C1 segment of cervical spinal cord (tissue), 14 donors: ENCODE results near the gene INPP5E.

Source experiments
- DNase-seq, 14 donors: peaks; one replicate each; lab custom pipeline; 2025; lab: John Stamatoyannopoulos, UW

INPP5E gene

DNA sequence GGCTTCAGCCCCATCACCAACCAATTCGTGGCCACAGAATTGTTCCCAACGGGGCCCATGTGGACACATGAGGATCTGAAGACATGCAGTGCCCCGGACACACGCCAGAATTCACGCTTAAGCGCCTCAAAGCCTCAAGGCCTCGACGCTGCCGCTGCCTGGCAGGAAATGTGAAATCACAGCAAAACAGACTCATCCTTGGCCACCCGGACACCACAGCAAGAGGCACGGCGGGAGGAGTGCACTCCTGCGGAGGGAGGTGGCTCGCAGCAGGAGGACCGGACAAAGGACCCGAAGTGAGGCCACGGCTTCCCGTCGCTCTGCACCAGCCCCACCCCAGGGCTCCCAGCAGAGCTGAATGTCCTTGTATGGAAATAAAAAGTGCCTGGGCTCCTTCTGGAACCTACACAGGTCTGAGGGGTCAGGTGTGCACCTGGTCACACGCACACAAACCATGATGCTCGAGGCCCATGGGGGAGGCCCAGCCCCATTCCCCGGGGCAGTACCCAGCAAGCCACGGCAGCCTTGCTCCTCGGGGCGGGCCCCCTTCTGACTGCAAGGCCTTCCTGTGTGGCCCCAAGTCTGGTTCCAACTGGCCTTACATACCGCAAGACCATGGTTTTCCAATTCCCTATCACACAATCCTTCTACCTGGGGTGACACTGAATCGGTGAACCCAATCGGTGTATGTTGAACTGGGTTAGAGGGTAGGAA lies 33.2 kb upstream of the INPP5E start:
- no peak for DNase-seq

DNA sequence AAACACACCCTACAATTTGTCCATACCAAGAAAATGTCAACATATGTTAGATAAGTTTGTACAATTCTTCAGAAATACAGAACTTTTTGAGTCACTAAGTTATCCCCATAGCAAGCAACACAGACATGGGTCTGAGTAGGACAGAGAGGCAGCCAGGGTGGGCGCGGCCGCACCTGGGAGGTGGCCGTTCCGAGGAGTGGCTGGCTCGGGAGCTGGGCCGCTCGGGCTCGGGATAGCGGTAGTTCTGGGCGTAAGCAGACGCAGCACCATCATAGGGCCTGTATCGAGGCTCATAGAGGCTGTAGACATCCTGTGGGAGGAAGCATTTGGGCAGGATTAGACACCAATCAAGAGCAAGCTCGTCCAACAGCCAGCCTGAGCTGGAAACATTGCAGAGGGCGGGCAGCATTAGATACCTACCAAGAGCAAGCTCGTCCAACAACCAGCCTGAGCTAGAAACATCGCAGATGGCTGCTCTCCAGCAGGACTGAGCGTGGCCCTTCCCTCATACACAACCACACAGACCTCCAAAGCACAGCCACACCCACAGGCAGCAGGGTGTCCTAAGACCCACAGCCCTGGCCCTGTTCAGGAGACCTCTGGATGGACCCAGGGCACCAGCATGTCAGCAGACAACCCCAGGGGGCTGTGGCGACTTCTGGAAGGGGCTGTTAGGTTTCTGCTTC lies 32.3 kb upstream of the INPP5E start:
- no peak for DNase-seq

DNA sequence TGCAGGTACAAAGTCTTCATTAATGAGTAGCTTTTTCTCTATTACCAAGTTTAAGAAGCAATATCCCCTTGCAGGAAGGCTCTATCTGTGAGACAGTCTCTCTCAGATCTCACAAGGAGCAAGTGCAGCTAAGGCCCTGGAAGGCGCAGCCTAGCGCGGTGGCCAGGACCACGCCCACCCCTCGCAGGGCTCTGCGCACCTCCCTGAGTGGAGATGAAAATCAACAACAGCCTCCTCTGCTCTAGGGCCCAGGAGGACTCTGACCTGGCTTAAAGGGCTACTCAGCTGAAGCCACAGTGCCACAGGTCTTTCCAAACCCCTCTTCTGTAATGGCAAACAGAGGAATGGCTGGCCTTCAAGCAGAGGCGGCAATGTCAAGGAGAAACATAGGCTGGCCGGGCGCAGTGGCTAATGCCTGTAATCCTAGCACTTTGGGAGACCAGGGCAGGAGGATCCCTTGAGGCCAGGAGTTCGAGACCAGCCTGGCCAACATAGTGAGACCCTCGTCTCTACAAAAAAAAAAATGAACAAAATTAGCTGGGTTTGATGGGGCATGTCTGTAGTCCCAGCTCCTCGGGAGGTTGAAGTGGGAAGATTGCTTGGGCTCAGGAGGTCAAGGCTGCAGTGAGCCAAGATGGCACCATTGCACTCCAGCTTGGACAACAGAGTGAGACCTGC lies 31.3 kb upstream of the INPP5E start:
- no peak for DNase-seq

DNA sequence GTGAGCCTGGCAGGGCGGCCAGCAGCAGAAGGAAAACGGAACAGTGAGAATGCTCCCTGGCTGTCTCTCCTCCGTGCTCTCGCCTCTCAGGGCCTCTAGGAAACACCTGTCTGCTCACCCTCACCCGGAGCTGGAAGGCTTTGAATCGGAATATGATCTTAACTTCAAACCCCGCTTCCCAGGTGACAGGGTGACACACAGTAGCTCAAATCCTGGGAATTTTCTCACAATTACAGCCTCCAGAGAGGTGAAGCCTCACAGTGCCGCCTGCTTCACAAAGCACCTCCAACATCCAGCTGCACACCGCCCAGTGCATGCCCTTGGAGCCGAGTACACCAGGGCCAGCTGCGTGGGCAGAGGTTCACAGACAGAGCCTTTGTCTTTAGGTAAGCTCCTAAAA lies 30.7 kb upstream of the INPP5E start:
- no peak for DNase-seq

DNA sequence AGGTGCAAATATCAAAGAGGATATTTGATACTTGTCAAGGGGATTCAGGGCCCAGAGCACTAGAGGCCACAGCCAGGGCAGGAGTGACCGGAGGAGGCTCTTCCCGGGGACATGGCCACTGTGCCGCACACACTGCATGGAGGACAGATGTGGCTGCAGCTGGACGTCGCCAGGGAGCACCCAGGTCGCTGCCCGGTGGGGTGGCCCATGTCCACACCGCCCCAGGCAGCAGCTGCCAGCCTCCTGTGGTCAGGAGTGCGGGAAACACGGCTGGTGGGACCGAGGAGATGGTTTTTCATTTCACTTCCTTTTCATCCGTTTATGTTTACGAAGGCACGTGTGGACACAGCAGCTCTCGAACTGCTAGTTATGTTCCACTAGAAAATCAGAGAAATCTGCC lies 28.1 kb upstream of the INPP5E start:
- DNase-seq = no peak

- DNase-seq = no peak
Measured at GRCh38 chr9:136466155-136466541, 26.5 kb upstream of the INPP5E start.

DNA sequence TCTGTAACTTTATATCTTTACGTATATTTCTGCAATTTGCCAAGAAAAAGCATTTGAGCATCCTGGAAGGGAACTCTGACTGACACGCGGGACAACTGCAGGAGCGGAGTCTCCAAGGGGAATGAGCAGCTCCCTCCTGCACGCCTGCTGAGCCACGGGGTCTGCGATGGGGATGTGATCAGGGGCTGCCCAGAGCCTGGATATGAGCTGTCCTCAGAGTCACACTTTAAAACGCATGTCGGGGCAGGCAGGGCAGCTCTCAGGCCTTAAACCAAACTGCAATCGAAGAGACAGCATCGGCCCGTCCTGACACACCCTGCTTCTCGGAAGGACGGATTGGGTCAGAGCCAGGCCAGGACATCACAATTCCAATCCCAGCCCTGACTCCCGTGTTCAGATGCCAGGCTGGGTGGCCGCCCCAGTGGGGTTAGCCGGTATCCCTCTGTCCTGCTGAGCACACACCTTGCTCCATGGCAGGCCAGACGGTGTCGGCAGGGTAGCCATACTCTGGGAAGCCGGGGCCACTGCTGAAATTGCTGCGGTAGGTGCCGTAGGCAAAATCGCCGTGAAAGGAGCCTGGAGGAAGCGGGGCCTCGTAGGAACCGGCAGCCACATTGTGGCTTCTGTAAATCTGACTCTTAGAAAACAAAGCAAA lies 26.0 kb upstream of the INPP5E start:
- DNase-seq = no peak

DNA sequence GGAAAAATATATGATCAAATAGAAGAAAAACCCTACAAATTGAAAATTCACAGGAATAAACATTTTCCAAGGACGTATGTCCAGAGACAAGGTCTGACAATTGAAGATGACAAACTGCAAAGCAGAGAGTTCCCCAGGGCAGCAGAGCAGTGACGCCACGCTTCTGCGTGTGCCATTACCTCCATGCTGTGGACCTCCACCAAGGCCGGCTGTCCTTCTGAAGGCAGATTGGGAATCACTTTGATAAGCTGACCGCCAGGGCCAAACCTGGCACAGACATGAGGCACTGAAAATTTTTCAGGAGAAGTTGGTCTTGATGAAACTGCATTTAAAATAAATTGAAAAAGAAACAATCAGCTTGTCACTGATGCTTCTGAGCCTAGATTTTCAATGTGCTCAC lies 24.6 kb upstream of the INPP5E start:
- no peak for DNase-seq

DNA sequence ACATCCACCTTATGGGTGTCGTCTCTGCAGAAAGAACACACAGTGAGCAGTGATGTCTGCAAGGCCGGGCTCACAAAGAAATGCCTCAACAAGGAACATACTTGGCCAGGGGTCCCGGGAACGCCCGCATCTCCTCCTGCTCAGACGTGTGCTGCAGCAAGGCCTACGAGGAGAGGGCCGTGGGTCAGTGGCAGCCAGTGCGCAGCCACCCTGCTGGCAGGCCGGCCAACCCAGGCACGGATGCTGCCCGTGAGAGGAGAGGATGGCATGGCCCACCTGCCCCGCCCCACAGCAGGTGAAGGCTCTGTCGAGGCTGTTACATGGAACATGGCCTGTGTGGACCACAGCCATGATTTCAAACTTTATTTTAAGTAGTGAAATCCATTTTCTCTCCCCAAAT lies 23.9 kb upstream of the INPP5E start:
- DNase-seq = no peak

DNA sequence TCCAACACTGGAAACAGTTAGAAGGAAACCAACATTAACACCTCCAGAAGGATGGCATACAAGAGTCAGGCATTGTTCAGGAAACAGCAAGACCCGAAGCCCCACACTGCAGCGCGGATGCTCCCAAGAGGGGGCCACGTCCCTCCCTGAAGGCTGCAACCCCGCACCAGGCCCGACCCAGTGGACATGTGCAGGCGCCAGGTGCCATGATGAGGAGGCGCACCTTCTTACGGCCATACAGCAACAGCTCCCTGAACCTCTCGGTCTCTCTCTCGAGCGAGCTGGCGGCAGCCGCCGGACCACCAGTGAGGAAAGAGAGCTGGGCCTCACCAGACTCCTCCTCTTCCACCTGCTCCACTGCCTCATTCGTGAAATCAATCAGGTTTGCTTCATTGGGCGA lies 23.0 kb upstream of the INPP5E start:
- DNase-seq = no peak

DNA sequence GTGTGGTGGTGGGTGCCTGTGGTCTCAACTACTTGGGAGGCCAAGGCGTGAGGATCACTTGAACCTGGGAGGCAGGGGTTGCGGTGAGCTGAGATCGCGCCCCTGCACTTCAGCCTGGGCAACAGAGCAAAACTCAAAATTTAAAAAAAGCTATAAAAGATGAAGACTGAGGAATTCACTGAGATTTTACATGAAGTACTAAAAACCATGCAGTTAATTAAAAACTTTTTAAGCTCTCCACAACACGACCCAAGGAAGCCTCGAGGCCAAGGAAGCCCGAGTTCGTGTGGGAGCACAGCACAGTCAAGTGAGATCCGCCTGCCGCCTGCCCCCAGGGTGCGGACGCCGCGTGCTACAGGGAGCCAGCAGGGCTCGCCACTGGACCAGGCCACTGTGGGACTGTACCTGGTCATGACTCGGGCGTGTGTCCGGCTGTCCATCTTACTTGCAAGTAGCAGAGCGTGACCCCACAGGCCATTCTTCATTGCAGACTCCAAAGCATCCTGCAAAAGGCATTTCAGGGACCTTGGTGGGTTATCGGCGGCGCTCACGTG lies 21.2 kb upstream of the INPP5E start:
- no peak for DNase-seq

DNA sequence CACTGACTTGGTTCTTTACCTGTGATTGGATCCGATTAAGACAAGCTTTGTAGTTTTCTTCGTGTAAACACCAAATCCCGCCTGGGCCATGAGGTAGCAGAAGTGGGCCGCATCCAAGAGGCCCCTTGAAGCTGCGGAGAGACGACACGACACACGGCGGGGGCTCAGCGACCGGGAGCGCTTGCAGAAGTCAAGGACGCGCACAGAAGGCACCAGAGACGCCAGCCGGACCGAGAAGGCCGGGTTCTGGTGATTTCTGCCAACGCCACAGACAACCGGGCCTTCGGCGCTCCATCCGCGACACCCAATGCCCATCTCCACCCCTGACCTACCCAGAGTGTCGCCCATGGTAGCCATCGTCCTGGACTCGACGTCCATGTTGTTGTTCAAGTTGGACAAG lies 19.8 kb upstream of the INPP5E start:
- no peak for DNase-seq

DNA sequence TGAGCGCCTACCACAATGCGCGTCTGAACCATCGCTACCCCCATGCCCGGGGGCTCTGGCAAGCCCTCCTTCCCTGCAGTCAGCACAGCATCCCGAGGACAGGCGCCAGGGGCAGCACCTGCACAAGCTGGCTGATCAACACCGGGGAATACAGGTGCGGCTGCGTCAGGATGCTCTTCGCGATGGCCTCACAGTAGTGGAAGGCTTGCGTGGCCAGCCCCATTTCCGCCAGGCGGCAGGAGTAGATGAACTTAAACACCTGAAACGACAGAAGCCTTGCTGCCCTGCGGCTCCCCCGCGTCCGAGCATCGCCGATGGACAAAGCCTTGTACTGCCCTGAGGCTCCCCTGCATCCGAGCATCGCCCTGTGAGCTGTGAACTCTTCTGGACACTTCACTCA lies 17.7 kb upstream of the INPP5E start:
- no peak for DNase-seq

GRCh38 chr9:136456258-136456657 lies 16.6 kb upstream of the INPP5E start:
- DNase-seq = no peak

DNA sequence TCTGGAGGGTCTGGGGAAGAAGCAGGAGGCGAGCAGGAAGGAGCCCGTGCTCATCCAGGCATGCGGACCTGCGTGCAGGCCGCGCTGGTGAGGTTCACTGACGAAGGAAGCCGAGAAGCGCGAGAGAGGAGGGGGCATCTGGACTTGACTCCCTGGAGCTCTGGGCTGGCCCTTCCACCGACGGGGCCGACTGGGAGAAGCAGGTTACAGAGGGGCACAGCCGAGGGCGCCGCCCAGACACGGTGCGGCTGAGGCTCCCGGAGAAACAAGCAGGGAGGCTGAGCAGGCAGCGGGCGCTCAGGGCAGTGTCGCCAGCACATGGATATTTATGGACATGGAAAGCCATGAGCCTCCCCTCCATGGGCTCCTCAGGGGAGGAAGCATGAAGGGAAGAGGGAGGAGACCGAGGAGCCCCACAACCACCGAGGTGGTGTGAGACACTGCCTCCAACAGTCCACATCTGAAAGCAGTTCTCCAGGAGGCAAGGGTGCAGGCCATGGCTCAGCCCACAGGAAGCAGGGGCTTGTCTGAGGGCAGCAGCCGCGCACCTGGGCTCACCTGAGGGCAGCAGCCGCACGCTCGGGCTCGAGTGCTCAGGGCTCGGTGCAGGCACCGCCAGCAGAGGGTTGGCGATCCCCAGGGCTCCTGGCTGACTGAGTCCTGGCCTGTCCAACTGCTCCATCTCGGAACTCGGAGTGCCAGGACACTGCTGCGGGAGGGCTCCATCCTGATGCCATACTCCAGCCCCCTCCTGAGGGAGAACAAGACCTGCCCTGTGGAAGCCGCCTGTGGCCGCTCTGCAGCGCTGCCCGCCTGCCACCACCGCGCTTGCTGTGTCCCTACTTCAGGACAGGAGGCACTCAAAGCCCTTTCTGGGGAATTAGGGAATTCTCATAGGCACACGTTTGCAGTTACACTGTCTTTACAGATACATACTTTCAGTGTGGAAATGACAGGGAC lies 15.7 kb upstream of the INPP5E start:
- no peak for DNase-seq

GRCh38 chr9:136454026-136454796 lies 14.6 kb upstream of the INPP5E start:
- no peak for DNase-seq

GRCh38 chr9:136453326-136453725 lies 13.7 kb upstream of the INPP5E start:
- DNase-seq = no peak

GRCh38 chr9:136451221-136451877 lies 11.7 kb upstream of the INPP5E start:
- no peak for DNase-seq

GRCh38 chr9:136448655-136449054 lies 9.0 kb upstream of the INPP5E start:
- no peak for DNase-seq
